Measurements from ENCODE around the gene FCER2. TPM values are rescaled to one million over a fixed set of nuclear protein-coding genes. Genes with fewer than 3 reads are reported as not detected.
"Not testable (repeated sequence)": the region's sequence is repeated elsewhere in the genome, so short reads cannot be mapped to it uniquely, and the experiment has no call there.

Gene FCER2
- total RNA-seq, 1 donor from 2014 or later, result not detected

GRCh38 chr19:7645656-7646425 is 56.1 kb downstream of the FCER2 start:
- DNase-seq, result no peak

GRCh38 chr19:7645163-7645562 is 56.8 kb downstream of the FCER2 start:
- DNase-seq, result no peak

- DNase-seq, result no peak
These were observed 57.4 kb downstream of the FCER2 start for GRCh38 chr19:7644550-7644877.

GRCh38 chr19:7643629-7644549 is 58.0 kb downstream of the FCER2 start:
- DNase-seq, result not testable (repeated sequence)

GRCh38 chr19:7643031-7643415 is 58.9 kb downstream of the FCER2 start:
- no peak for DNase-seq

- DNase-seq, result no peak
These were observed 59.5 kb downstream of the FCER2 start for GRCh38 chr19:7642295-7643030.

- DNase-seq, result no peak
These were observed 60.3 kb downstream of the FCER2 start for GRCh38 chr19:7641290-7642276.

GRCh38 chr19:7640803-7641202 is 61.1 kb downstream of the FCER2 start:
- DNase-seq, result no peak

GRCh38 chr19:7639863-7640348 is 62.0 kb downstream of the FCER2 start:
- no peak for DNase-seq

- DNase-seq, result no peak
These were observed 63.0 kb downstream of the FCER2 start for GRCh38 chr19:7638802-7639465.

Other genes starting within 250 kb of the FCER2 start
- 6.1 TPM for gene PEX11G, start 213.1 kb downstream of the FCER2 start, total RNA-seq
- 24.2 TPM for gene ZNF358, start 186.0 kb downstream of the FCER2 start, total RNA-seq
- 4.2 TPM for gene MCOLN1, start 179.5 kb downstream of the FCER2 start, total RNA-seq
- 43.5 TPM for gene PNPLA6, start 166.4 kb downstream of the FCER2 start, total RNA-seq
- gene CAMSAP3, start 106.3 kb downstream of the FCER2 start, total RNA-seq, result 7.0 TPM
- gene XAB2, start 72.6 kb downstream of the FCER2 start, total RNA-seq, result 32.7 TPM
- gene PET100, start 72.3 kb downstream of the FCER2 start, total RNA-seq, result 20.4 TPM
- not detected for gene PCP2, start 68.4 kb downstream of the FCER2 start, total RNA-seq
- gene STXBP2, start 65.0 kb downstream of the FCER2 start, total RNA-seq, result 19.1 TPM
- gene RETN, start 33.1 kb downstream of the FCER2 start, total RNA-seq, result 1.5 TPM
- gene MCEMP1, start 25.0 kb downstream of the FCER2 start, total RNA-seq, result not detected
- gene TRAPPC5, start 21.3 kb downstream of the FCER2 start, total RNA-seq, result 26.7 TPM
- gene CLEC4G, start 30.0 kb upstream of the FCER2 start, total RNA-seq, result not detected
- 2.7 TPM for gene CD209, start 45.4 kb upstream of the FCER2 start, total RNA-seq
- gene CLEC4M, start 61.1 kb upstream of the FCER2 start, total RNA-seq, result not detected
- gene EVI5L, start 128.1 kb upstream of the FCER2 start, total RNA-seq, result 16.0 TPM
- 0.92 TPM for gene PRR36, start 172.3 kb upstream of the FCER2 start, total RNA-seq
- gene LRRC8E, start 186.4 kb upstream of the FCER2 start, total RNA-seq, result 3.8 TPM
- gene MAP2K7, start 201.7 kb upstream of the FCER2 start, total RNA-seq, result 11.8 TPM
- gene TGFBR3L, start 212.7 kb upstream of the FCER2 start, total RNA-seq, result not detected
- gene SNAPC2, start 218.2 kb upstream of the FCER2 start, total RNA-seq, result 8.2 TPM
- gene CTXN1, start 224.0 kb upstream of the FCER2 start, total RNA-seq, result 0.31 TPM
- gene TIMM44, start 241.5 kb upstream of the FCER2 start, total RNA-seq, result 68.8 TPM

All from tongue (tissue), 2 donors.